Measurements from ENCODE around the gene BTBD7.
A peak's percentile ranks its signal among the peaks of the same experiment; 100 is the strongest.

Gene BTBD7

GRCh38 chr14:93343797-93344196, 11.0 kb upstream of the BTBD7 start:
- peaks cover 3% of the 10 kb centered on the region; the same call in 1 of the 2 replicates for H3K36me3 ChIP-seq (ENCODE audit: insufficient read depth, low read depth, low read length)
- peaks cover 29% of the 10 kb centered on the region for H3K9me3 ChIP-seq (ENCODE audit: insufficient read depth, low read depth, low read length)
- no peaks in the 10 kb centered on the region for H3K27me3 ChIP-seq (ENCODE audit: insufficient read depth, low read length)
- peak overlapping the region; percentile 55; the same call in 1 of the 2 replicates for H3K9ac ChIP-seq (ENCODE audit: low read depth, low read length)
- H3K4me1 ChIP-seq (ENCODE audit: insufficient read depth, low read length): peaks cover 20% of the 10 kb centered on the region
- H3K27ac ChIP-seq (ENCODE audit: low read length): peak overlapping the region; percentile 97
- H3K4me3 ChIP-seq (ENCODE audit: low read length): peak overlapping the region; percentile 37; the same call in 1 of the 2 replicates

DNA sequence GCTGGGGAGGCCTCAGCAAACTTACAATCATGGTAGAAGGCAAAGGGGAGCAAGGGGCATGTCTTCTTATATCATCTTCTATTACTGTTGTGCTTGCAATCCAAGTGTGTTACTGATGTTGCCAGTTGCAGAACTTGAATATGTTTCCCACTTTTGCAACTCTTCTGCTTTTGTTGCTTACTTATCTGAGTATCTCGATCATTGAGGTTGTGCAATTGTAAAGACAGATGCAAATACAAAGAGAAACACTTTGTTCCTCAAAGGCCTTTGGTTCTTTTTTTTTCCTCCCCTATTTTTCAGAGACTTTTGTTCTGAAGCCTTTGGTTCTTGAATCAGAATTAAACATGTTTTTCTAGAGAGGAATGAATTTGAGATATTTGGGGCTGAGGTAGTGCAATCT, 10.4 kb upstream of the BTBD7 start:
- Histone ChIP-seq H3K27ac (ENCODE audit: low read length) (peak overlapping the region; percentile 97), H3K9ac (ENCODE audit: low read depth, low read length) (peak overlapping the region; percentile 55; the same call in 1 of the 2 replicates), H3K27me3 (ENCODE audit: insufficient read depth, low read length) (no peaks in the 10 kb centered on the region)

DNA sequence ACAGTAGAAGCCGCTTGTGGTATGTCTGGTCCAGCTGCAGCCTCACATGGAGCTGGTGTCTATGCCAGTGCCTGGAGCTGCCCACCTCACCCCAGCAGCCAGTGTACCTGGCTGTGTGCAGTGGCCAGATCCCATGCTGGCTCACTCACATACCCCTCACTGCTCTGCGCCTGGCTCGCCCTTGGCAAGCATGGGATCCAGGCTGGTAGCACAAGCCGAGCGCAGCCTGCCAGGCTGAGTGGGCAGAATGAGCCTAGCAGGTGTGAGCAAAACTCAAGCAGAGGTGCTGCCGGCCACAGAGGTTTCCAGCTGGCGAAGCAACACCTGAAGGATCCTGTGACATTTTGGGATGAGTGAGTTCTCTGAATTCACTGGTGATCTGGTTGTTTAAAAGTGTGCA, 5.0 kb upstream of the BTBD7 start:
- Histone ChIP-seq H3K27me3 (ENCODE audit: insufficient read depth, low read length) (no peaks in the 10 kb centered on the region), H3K4me1 (ENCODE audit: insufficient read depth, low read length) (peaks cover 8% of the 10 kb centered on the region; the same call in 1 of the 2 replicates), H3K27ac (ENCODE audit: low read length) (no peak overlapping the region), H3K36me3 (ENCODE audit: insufficient read depth, low read depth, low read length) (peaks cover 3% of the 10 kb centered on the region; the same call in 1 of the 2 replicates), H3K9me3 (ENCODE audit: insufficient read depth, low read depth, low read length) (peaks cover 36% of the 10 kb centered on the region), H3K9ac (ENCODE audit: low read depth, low read length) (no peak overlapping the region), H3K4me3 (ENCODE audit: low read length) (no peak overlapping the region)

More for the DNA sequence above, 10.4 kb upstream of the BTBD7 start:
- H3K36me3 ChIP-seq (ENCODE audit: insufficient read depth, low read depth, low read length): peaks cover 3% of the 10 kb centered on the region; the same call in 1 of the 2 replicates
- H3K4me3 ChIP-seq (ENCODE audit: low read length): peak overlapping the region; percentile 37; the same call in 1 of the 2 replicates
- H3K4me1 ChIP-seq (ENCODE audit: insufficient read depth, low read length): peaks cover 20% of the 10 kb centered on the region
- H3K9me3 ChIP-seq (ENCODE audit: insufficient read depth, low read depth, low read length): peaks cover 29% of the 10 kb centered on the region

DNA sequence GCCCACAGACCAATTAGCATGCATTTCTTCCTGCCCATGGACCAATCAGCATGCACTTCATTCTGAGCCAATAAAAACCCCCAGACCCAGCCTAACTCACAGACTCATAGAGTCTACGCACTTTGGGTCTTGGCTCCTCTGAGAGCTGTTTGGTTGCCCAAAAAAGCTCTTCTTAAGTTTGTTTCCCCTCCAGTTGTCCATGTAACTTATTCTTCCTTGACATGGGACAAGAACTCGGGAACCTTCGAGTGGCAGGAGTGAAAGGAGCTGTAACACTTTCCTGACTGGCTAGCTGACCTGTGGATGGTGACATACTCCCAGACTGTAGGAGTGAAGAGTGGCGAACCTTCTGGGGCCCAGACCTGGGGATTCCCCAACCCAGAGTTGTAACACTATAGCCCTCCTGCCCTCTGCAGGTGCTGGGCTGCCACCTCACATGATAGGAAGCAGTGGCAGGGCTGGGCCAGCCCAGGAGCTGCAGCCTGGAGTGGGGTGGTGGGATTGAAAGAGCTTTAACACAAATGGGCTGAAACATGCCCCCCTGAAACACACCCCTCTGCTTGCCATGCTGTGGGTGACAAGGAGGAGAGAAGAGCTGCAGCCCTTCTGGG, 4.4 kb upstream of the BTBD7 start:
- H3K27me3 ChIP-seq (ENCODE audit: insufficient read depth, low read length): no peaks in the 10 kb centered on the region
- H3K4me1 ChIP-seq (ENCODE audit: insufficient read depth, low read length): 0 out of 2 replicates have a peak, but pooled peaks cover 8% of the 10 kb centered on the region
- H3K27ac ChIP-seq (ENCODE audit: low read length): no peak overlapping the region
- no peak overlapping the region for H3K4me3 ChIP-seq (ENCODE audit: low read length)
- peaks cover 30% of the 10 kb centered on the region for H3K9me3 ChIP-seq (ENCODE audit: insufficient read depth, low read depth, low read length)
- H3K9ac ChIP-seq (ENCODE audit: low read depth, low read length): no peak overlapping the region
- peaks cover 3% of the 10 kb centered on the region; the same call in 1 of the 2 replicates for H3K36me3 ChIP-seq (ENCODE audit: insufficient read depth, low read depth, low read length)

DNA sequence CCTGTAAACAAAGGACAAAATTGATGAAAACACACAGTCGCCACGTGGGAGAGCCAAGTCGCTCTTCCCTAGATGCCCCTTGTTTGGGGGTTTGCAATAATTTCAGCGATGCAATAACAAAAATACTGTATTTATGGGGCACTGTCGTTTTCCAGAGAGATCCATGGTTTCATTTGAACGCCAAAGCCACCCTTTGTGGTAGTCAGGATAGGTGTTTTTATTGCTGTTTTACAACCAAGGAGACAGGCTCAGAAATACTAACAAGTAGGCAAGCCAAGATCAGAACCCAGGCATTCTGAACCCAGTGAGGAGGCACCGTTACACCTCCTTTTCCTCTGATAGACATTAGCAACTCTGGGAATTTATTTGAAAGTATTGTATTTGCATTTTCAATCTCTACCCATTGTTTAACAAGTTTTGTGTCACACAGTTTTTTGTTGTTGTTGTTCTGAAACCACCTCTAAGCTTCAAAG, 831 bp upstream of the BTBD7 start:
- no peaks in the 10 kb centered on the region for H3K27me3 ChIP-seq (ENCODE audit: insufficient read depth, low read length)
- H3K27ac ChIP-seq (ENCODE audit: low read length): peak overlapping the region; percentile 35
- peaks cover 8% of the 10 kb centered on the region; the same call in 1 of the 2 replicates for H3K4me1 ChIP-seq (ENCODE audit: insufficient read depth, low read length)
- peak overlapping the region; percentile 75 for H3K4me3 ChIP-seq (ENCODE audit: low read length)
- H3K9ac ChIP-seq (ENCODE audit: low read depth, low read length): peak overlapping the region; percentile 80
- peaks cover 11% of the 10 kb centered on the region for H3K9me3 ChIP-seq (ENCODE audit: insufficient read depth, low read depth, low read length)
- no peaks in the 10 kb centered on the region for H3K36me3 ChIP-seq (ENCODE audit: insufficient read depth, low read depth, low read length)

DNA sequence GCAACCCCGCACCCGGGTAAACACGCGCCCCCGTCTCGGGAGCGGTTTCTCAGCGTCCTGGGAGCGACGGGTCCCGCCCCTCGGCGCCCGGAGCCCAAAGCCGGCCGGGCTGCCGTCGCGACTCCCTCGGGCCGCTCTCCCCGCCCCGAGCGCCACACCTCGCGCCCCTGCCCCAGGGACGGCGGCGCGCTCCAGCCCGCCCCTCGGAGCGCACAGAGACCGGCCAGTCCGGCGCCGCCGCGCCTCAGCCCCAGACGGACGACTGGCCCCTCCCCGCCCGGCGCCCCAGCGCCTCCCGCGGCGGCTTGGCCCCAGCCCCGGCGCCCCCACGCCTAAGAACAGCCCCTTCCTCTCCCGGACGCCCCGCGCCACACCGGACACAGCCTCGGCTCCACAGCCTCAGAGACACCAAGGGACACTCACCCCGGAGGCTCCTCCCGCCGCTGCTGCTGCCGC, 411 bp downstream of the BTBD7 start:
- Histone ChIP-seq H3K9ac (ENCODE audit: low read depth, low read length) (peak overlapping the region; percentile 67; the same call in 1 of the 2 replicates), H3K27me3 (ENCODE audit: insufficient read depth, low read length) (no peaks in the 10 kb centered on the region), H3K27ac (ENCODE audit: low read length) (peak overlapping the region; percentile 13), H3K4me1 (ENCODE audit: insufficient read depth, low read length) (peaks cover 8% of the 10 kb centered on the region; the same call in 1 of the 2 replicates), H3K36me3 (ENCODE audit: insufficient read depth, low read depth, low read length) (no peaks in the 10 kb centered on the region), H3K9me3 (ENCODE audit: insufficient read depth, low read depth, low read length) (peaks cover 8% of the 10 kb centered on the region), H3K4me3 (ENCODE audit: low read length) (peak overlapping the region; percentile 75)

DNA sequence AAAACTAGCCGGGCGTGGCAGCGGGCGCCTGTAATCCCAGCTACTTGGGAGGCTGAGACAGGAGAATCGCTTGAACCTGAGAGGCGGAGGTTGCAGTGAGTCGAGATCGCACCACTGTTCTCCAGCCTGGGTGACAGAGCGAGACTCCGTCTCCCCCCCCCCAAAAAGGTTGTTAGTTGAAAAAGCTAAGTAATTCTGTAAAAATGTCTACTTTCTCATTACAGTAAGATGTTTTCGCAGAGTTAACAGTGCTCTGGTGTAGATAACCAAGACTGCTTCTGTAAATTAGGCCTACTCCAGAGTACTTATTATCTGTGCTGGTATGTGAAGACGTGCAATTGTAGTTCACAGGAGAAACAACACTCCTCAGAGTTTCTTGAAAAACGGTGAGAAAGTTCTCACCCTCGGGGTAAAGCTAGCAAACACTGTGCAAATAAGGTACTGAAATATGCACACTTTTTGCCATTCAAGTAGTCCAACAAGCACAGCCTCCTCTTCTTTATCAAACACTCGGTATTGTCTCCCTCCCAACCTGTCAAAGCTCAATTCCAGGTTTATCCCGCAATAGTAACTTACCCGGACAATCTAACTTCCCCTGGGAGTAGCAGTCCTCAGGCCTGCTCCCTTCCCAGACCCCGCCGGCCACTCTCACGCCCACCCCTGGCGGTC, 974 bp downstream of the BTBD7 start:
- Histone ChIP-seq H3K9me3 (ENCODE audit: insufficient read depth, low read depth, low read length) (peaks cover 3% of the 10 kb centered on the region), H3K36me3 (ENCODE audit: insufficient read depth, low read depth, low read length) (no peaks in the 10 kb centered on the region), H3K27ac (ENCODE audit: low read length) (no peak overlapping the region), H3K9ac (ENCODE audit: low read depth, low read length) (peak overlapping the region; percentile 67; the same call in 1 of the 2 replicates), H3K27me3 (ENCODE audit: insufficient read depth, low read length) (no peaks in the 10 kb centered on the region), H3K4me1 (ENCODE audit: insufficient read depth, low read length) (peaks cover 8% of the 10 kb centered on the region; the same call in 1 of the 2 replicates), H3K4me3 (ENCODE audit: low read length) (peak overlapping the region; percentile 75)

DNA sequence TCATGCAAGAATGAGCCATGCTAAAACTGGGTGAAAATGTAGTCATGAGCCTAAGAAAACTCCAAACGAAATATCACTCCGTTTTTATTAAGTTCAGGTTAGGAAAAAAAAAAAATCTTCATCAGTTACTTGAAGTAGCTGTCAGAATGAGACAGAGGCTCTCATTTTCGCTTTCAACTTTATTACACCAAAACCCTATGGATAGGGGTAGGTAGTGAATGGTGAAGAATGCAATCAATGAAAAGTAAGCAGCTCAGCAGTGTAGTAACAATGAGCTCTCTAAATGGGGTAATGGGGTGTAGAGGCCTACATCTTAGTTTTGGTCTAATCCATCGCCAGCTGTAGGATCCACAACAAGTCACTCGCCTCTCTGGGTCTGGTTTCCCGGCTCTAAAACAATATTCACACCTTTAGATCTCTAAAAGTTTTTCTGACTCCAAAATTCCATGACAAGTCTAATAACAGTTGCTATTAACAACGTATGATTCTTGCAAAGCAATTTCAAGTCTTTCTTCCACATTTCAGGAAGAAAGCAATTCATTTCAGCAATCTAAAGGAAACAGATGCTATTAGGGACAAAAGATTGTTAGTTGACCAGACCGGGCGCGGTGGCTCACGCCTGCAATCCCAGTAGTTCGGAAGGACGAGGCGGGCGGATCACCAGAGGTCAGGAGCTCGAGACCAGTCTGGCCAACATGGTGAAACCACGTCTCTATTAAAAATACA, 1.7 kb downstream of the BTBD7 start:
- Histone ChIP-seq H3K9ac (ENCODE audit: low read depth, low read length) (no peak overlapping the region; the same call in 1 of the 2 replicates), H3K4me3 (ENCODE audit: low read length) (peak overlapping the region; percentile 75), H3K27ac (ENCODE audit: low read length) (no peak overlapping the region), H3K36me3 (ENCODE audit: insufficient read depth, low read depth, low read length) (no peaks in the 10 kb centered on the region), H3K9me3 (ENCODE audit: insufficient read depth, low read depth, low read length) (no peaks in the 10 kb centered on the region), H3K4me1 (ENCODE audit: insufficient read depth, low read length) (peaks cover 8% of the 10 kb centered on the region; the same call in 1 of the 2 replicates), H3K27me3 (ENCODE audit: insufficient read depth, low read length) (no peaks in the 10 kb centered on the region)

DNA sequence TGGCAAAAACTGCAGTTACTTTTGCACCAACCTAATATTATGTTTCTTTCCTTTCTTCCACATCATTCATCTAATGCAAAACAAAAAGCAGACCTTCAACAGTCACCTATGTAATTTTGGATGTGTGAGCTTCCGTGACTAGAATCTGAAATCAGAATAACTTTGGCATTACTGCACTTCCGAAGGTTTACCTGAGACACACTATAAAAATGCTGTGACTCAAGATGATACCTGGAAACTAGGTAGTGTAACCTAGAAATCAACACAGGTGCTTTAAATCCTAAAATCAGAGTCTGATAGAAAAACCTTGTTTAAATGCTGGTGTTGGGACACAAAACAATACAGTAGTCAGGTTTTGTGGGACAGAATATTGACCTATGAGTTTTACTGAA, 2.2 kb downstream of the BTBD7 start:
- H3K4me3 ChIP-seq (ENCODE audit: low read length): peak overlapping the region; percentile 75; the same call in 1 of the 2 replicates
- H3K27me3 ChIP-seq (ENCODE audit: insufficient read depth, low read length): no peaks in the 10 kb centered on the region
- no peak overlapping the region for H3K27ac ChIP-seq (ENCODE audit: low read length)
- H3K36me3 ChIP-seq (ENCODE audit: insufficient read depth, low read depth, low read length): no peaks in the 10 kb centered on the region
- no peak overlapping the region for H3K9ac ChIP-seq (ENCODE audit: low read depth, low read length)
- H3K4me1 ChIP-seq (ENCODE audit: insufficient read depth, low read length): peaks cover 8% of the 10 kb centered on the region; the same call in 1 of the 2 replicates
- no peaks in the 10 kb centered on the region for H3K9me3 ChIP-seq (ENCODE audit: insufficient read depth, low read depth, low read length)

DNA sequence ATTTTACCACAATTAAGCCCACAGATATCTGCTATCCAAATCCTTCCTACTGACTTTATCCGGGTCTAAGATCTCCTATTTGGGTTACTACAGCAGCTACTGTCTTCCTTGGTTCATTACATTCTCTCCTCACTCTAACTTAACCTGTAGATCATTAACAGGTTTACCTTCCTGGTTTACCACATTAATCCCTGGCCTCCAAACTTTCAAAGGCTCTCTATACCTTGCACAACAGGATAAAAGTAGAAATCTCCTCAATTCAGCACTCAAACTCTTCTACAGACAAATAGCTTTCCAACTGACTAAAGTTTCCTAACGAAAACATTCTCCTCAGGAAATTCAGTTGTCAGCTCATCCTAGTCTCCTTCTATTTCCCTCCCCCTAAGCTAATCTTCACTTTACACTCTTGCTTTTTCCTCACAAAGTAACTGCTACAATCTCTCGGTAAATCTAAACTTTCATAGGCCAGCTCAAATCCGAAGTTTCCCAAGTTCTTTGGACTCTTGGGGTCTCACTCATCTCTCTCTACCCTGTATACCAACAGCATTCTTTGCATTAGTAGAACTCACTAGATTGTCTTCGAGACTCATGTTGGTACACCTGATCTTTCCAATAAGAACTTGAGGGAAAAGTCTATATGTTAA, 2.7 kb downstream of the BTBD7 start:
- Histone ChIP-seq H3K4me3 (ENCODE audit: low read length) (no peak overlapping the region), H3K4me1 (ENCODE audit: insufficient read depth, low read length) (peaks cover 6% of the 10 kb centered on the region; the same call in 1 of the 2 replicates), H3K27ac (ENCODE audit: low read length) (no peak overlapping the region), H3K27me3 (ENCODE audit: insufficient read depth, low read length) (no peaks in the 10 kb centered on the region), H3K36me3 (ENCODE audit: insufficient read depth, low read depth, low read length) (no peaks in the 10 kb centered on the region), H3K9me3 (ENCODE audit: insufficient read depth, low read depth, low read length) (no peaks in the 10 kb centered on the region), H3K9ac (ENCODE audit: low read depth, low read length) (no peak overlapping the region)

DNA sequence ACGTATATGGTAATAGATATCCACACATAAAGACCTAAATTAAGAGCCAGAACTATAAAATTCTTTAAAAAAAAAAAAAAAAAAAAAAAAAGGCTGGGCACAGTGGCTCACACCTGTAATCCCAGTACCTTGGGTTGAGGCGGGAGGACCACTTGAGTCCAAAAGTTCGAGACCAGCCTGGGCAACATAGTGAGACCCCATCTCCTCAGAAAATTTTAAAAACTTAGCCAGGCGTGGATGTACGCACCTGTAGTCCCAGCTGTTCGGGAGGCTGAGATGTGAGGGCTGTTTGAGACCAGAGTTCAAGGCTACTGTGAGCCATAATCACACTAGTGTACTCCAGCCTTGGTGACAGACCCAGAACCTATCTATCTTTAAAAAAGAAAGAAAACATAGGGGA, 4.3 kb downstream of the BTBD7 start:
- Histone ChIP-seq H3K27me3 (ENCODE audit: insufficient read depth, low read length) (no peaks in the 10 kb centered on the region), H3K9ac (ENCODE audit: low read depth, low read length) (no peak overlapping the region), H3K9me3 (ENCODE audit: insufficient read depth, low read depth, low read length) (no peaks in the 10 kb centered on the region), H3K4me1 (ENCODE audit: insufficient read depth, low read length) (peaks cover under 1% of the 10 kb centered on the region; the same call in 1 of the 2 replicates), H3K4me3 (ENCODE audit: low read length) (no peak overlapping the region), H3K36me3 (ENCODE audit: insufficient read depth, low read depth, low read length) (no peaks in the 10 kb centered on the region), H3K27ac (ENCODE audit: low read length) (no peak overlapping the region)

Measured in iPS-20b (cell line).